NCI-H1930 (cell line): Measurements from ENCODE around the gene MMP25.

Source experiments
- DNase-seq, 2 experiments: peaks; one replicate each; lab custom pipeline; 2025; lab: John Stamatoyannopoulos, UW

MMP25 gene

DNA sequence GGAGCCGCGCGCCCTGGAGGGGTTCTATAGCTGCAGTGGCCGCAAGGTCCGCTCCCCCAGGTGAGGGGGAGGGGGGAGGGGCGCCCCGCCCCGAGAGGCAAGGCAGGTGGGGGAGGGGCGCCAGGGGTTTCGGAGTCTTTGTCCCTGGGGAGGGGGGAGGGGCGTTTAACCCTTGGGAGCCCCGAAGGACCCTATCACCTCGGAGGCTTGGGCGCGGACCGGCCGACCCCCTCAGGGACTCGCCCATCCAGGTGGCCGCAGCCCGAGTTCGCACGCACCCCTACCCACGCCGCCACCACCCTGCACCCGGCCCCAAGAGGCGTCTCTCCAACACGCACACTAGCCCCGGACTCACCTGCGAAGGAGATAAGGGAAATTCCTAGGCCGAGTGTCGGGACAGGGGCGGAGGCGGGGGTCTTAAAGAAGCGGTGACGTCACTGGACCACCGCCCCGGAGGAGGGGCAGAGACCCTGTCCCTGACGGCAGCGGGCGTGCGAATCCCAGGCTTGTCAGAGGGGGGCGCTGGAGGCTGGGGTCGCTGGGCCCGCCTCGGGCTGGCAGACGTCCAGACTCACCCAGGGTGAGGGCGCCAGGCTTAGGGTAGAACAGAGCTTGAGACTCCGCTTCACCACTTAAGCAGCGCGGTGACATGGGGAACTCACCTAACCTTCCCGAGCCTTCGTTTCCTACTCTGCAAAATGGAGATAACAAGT lies 28.4 kb upstream of the MMP25 start, which contains the start of gene CLDN6:
TSS of gene CLDN6 (minus strand) at position 390 of the 713 bp plus-strand sequence. CDS start 2,162 bp downstream, outside the sequence.
- peak in 1 of 2 experiments; percentile 42 for DNase-seq

DNA sequence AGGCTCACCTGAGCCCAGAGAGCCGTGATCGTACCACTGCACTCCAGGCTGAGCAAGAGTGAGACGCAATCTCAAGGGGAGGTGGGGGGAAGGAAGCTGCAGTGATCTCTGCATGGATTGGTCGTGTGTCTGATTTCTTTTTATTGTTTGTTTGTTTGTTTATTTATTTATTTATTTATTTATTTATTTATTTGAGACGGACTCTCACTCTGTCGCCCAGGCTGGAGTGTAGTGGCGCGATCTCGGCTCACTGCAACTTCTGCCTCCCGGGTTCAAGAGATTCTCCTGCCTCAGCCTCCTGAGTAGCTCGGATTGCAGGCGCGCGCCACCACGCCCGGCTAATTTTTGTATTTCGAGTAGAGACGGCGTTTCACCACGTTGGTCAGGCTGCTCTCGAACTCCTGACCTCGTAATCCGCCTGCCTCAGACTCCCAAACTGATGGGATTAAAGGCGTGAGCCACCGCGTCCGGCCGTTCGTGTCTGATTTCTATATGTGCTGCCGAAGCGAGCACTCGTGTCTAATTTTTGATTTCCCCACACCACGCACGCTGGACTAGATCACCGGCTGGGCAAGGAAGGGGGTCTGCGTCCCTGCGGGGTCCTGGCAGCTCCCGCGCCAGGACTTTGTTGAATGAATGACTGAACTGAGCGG lies 26.6 kb upstream of the MMP25 start:
- DNase-seq = no peak

DNA sequence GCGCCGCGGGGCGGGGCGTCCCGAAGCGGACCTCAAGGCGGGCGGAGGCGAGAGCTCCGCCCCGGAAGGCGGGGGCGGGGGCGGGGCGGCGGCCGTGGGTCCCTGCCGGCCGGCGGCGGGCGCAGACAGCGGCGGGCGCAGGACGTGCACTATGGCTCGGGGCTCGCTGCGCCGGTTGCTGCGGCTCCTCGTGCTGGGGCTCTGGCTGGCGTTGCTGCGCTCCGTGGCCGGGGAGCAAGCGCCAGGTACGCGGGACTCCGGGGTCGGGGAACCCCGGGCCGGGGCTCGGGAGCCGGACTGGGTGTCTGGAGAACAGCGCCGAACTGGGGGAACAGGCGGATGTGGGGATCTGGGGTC lies 26.1 kb upstream of the MMP25 start, which contains the start of gene TNFRSF12A:
TSS of gene TNFRSF12A (plus strand) at position 122 of the 357 bp plus-strand sequence. CDS start at position 152, 30 bp downstream.
- DNase-seq = peak; percentile 63 to 82

- peak in 1 of 2 experiments; percentile 60 for DNase-seq
These were observed 25.5 kb upstream of the MMP25 start for GRCh38 chr16:3020604-3021448.

- DNase-seq = peak; percentile 69 to 71
These were observed 24.7 kb upstream of the MMP25 start for GRCh38 chr16:3021449-3022207.

DNA sequence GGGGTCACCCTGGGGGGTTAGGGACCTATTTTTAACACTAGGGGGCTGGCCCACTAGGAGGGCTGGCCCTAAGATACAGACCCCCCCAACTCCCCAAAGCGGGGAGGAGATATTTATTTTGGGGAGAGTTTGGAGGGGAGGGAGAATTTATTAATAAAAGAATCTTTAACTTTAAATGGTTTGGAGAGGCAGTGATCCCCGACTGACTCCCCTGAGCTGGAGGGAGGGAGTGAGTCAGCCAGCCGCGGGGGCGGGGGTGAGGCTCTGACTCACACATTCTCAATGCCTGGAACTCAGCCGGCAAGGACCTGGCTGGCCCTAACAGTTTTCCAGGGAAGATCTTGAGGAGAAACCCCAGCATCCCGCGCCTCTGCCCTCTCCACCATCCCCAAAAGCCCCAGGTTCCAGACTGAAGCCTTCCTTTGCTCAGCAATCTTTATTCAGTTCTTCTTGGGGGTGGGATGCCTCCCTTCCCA lies 24.1 kb upstream of the MMP25 start:
- DNase-seq = no peak

- DNase-seq = no peak
These were observed 23.5 kb upstream of the MMP25 start for GRCh38 chr16:3022684-3023414.

DNA sequence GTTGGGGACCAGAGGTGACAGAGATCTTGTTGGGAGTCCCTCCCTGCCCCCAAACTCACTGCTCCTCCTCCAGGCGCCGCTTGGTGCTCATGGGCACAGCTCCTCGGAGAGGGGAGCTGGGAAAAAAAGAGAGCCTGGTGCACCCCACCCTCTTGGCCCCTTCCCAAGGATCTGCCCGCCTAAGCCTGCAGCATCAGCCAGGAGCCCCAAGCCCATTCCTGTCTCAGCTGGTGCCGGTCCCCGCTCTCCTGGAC lies 23.0 kb upstream of the MMP25 start:
- no peak for DNase-seq

DNA sequence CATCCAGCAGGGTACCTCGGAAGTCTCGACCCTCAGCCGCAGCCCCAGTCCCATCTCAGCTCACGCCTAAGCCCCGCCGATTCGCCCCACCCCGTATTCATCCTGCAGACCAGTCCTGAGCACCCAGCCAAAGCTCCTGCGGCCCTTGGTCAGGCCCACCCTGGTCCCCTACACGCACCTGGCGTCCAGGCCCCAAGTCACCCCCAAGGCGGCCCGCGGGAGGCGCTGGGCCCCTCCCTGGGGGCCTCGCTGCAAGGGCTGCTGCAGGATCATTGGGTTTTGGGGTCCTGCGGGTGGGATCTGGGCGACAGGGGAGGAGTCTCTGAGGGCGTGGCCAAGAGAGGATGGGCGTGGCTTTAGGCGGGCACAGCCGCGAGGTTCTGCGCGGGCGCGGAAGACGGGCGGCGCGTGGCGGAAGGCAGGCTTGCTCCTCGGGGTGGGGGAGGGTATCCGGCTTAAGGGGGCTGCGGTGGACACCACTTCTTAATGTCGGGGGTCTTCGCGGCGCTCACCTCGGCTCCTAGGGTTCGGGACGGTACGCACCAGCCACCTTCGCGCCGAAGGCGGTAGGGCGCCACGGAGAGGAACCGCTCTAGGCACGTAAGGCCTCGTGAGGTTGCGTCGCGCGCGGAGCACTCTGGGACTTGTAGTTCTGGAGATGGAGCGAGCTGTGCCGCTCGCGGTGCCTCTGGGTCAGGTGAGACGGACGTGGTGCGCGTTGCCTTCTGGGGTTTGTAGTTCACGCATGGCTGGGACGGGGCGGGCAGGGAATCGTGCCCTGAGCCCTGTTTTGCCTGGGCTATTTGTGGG lies 22.5 kb upstream of the MMP25 start, which contains the start of the genes HCFC1R1 and THOC6:
TSS of gene HCFC1R1 (minus strand) at position 274 of the 810 bp plus-strand sequence. CDS start at position 273, 1 bp downstream.
TSS of gene THOC6 (plus strand) at position 367 of the 810 bp plus-strand sequence. CDS start at position 659, 292 bp downstream.
- DNase-seq = peak; percentile 95 to 98

DNA sequence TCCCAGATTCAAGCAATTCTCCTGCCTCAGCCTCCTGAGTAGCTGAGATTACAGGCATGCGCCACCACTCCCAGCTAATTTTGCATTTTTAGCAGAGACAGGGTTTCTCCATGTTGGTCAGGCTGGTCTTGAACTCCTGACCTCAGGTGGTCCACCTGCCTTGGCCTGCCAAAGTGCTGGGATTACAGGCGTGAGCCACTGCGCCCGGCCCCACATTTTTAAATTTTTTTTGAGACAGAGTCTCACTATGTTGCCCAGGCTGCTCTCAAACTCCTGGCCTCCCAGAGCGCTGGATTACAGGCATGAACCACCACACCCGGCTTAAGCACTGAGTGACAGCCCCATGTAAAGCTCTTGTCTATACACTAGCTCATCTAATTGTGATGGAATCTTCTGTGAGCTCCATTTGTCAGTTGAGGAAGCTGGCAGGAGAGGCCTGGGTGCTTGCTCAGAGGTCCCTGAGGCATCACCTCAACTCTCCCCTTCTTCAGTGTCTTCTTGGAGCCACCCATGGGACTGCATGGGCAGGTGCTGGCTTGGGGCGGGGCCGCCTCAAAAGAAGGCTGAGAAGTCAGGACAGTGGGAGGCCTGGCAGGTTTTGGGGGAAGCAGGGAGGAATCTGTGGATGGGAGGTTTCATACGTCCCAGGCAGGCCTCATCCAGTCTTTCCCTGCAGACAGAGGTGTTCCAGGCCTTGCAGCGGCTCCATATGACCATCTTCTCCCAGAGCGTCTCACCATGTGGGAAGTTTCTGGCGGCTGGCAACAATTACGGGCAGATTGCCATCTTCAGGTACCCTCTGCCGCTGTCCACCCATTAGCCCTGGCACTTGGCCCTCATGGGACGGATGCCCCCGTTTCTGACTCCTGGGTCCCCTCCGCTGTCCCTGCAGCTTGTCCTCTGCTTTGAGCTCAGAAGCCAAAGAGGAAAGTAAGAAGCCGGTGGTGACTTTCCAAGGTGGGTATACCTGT lies 21.0 kb upstream of the MMP25 start:
- DNase-seq = no peak

DNA sequence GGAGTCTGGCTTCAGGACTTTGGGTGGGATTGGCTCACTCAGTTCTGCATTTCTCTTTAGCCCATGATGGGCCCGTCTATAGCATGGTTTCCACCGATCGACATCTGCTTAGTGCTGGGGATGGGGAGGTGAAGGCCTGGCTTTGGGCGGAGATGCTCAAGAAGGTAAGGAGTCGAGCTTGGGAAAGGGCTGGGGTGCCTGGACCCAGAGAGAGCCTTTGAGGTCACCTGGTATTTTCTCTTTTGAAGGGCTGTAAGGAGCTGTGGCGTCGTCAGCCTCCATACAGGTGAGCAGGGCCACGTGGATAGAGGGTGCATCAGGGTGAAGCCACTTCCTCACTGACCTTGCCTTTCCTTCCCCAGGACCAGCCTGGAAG lies 20.4 kb upstream of the MMP25 start:
- DNase-seq = no peak

DNA sequence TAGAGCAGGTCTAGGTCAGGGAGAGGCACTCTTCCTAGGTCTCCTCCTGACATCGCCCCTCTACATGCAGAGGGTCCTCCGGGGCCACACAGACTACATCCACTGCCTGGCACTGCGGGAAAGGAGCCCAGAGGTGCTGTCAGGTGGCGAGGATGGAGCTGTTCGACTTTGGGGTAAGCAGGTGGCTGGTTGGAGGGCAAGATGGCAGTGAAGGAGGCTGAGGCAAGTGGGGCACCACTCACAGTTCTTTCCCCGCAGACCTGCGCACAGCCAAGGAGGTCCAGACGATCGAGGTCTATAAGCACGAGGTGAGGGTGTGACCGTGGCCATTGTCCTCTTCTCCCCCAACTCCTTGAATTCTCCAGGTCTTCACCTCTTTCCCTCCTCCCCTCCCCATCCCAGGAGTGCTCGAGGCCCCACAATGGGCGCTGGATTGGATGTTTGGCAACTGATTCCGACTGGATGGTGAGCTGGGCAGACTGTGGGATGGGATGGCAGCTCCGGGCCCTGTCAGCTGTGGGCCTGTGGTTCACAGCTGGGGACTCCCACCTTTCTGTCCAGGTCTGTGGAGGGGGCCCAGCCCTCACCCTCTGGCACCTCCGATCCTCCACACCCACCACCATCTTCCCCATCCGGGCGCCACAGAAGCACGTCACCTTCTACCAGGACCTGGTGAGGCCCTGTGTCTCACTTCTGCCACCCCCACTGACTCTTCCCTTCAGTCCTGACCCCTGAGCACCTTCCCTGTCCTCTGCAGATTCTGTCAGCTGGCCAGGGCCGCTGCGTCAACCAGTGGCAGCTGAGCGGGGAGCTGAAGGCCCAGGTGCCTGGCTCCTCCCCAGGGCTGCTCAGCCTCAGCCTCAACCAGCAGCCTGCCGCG lies 19.5 kb upstream of the MMP25 start:
- no peak for DNase-seq

DNA sequence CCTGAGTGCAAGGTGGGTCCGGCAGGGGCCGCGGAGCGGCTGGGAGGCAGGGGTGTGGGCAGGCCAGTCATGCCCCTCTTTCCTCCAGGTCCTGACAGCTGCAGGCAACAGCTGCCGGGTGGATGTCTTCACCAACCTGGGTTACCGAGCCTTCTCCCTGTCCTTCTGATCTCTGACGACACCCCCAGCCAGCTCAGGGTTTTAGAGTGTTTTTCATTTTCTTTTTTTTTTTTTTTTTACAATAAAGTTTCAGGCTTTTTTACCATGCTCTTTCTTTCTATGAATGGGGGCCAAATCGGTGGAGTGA lies 18.9 kb upstream of the MMP25 start:
- DNase-seq = no peak

GRCh38 chr16:3027983-3028715 lies 18.2 kb upstream of the MMP25 start:
- DNase-seq = peak; percentile 90 to 96

- no peak for DNase-seq
These were observed 17.5 kb upstream of the MMP25 start for GRCh38 chr16:3028716-3029319.

DNA sequence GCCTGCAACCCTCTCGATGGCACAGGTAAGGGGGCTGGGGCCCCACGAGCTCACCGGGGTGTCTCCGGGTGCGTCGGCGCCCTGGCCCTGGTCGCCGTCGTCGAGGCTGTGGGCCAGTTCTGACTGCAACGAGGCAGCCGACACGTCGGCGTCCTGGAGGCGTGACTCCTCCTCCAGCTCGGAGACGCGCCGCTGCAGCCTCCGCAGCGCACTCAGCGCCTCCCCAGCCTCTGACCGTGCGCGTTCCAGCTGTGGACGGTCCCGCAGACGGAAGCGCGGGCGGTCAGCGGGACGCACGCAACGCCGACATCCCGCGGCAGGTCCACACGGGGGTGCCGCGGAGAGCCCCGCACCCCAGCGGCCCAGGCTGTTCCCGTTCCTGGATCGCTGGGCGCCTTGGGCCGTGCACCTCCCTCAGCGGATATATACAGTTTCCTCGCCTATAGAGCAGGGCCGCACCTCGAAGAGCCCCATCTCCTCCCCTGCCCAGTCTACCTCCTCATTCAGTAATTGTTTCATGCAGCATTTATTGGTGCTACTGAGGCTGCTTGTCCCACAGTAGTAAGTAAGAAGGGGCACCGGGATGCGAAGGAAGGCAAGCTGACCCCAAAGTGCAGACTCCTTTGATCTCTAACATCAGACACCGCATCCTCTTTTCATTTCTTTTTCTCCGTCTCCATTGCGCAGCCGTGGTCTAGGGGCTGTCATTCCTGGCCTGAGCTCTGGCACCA lies 16.7 kb upstream of the MMP25 start:
- peak in 1 of 2 experiments; percentile 42 for DNase-seq
